HG03565 (cell line): Measurements from ENCODE around the gene EIPR1.

Source experiments
- ATAC-seq: cut with Tn5 transposase; IDR thresholded peaks from one replicate; pipeline ENCODE4 v1.9.1; 2021; ENCODE audit warnings: mild to moderate bottlenecking, moderate library complexity; ENCODE audit not compliant: unreplicated experiment

EIPR1 gene

DNA sequence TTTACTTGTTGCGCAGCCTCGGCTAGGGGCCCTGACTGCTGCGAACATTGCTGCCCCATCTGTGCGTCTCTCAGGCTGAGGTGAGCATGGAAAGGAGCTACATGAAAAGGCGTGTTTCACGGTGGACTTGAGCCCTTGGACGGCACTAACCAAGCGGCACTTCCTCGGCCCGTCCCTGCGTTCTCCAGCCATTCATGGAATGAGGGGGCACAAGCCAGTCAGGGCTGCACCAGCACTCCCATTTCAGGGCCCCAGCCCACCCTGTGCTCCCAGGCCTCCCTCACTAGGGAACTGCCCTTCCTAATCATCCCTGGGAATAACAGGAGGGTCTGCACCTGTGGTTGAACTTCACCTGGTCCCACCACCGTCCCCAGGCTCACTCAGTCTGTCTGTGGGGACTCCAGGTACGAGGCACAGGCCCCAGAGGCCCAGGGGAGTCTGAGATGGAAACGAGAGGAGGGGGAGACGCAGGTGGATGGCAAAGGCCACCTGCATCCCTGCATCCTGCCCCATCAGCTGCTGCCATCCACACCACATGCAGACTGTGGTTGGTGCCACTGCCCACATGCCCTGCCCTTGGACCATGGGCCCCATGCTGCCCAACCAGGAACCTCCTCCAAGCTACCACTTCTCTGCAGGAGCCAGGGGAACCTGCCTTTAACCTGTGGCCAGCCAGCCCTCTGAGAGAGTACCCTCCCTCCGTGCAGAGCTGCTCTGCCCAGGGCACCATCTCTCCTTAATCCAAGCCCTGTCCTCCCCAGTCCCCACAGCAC lies 99.7 kb downstream of the EIPR1 start:
- ATAC-seq: no peak

GRCh38 chr2:3277050-3277747 lies 100.4 kb downstream of the EIPR1 start:
- ATAC-seq: no peak

DNA sequence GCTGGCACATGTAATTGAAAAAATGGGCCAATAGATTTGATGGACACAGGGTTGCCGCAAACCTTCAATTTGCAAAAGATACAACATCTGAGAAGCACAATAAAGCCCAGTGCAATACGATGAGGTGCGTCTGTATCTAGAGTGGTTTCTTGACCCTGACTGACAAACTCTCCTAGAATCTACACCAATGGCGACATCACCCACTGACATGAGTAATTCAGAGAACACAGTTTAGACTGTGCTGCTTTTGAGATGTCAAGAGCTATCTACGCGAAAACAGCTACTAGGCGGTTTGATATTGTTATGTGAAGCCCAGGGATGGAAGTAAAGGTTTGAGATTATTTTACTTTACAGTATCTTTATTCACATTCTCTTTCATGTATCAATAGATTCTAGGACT lies 104.9 kb downstream of the EIPR1 start:
- ATAC-seq: no peak

- no peak for ATAC-seq
These were observed 107.5 kb downstream of the EIPR1 start for GRCh38 chr2:3270095-3270478.

GRCh38 chr2:3269425-3270094 lies 108.1 kb downstream of the EIPR1 start:
- no peak for ATAC-seq

DNA sequence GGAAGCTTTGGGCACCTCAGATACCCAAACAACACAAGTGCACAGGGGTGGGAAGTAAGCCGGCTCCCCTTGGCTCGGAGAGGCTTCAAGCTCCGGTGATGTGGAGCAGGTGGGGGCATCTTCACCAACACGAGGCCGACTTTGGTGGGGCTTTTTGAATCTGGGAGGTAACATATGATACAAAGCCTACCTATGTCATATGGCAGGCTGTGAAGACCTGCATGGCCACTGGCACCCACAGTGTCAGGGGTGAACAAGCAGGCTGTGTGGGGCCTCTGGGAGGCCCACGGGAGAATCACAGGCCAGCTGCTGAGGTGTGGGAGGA lies 109.0 kb downstream of the EIPR1 start:
- no peak for ATAC-seq

GRCh38 chr2:3267869-3268704 lies 109.5 kb downstream of the EIPR1 start:
- ATAC-seq: no peak

DNA sequence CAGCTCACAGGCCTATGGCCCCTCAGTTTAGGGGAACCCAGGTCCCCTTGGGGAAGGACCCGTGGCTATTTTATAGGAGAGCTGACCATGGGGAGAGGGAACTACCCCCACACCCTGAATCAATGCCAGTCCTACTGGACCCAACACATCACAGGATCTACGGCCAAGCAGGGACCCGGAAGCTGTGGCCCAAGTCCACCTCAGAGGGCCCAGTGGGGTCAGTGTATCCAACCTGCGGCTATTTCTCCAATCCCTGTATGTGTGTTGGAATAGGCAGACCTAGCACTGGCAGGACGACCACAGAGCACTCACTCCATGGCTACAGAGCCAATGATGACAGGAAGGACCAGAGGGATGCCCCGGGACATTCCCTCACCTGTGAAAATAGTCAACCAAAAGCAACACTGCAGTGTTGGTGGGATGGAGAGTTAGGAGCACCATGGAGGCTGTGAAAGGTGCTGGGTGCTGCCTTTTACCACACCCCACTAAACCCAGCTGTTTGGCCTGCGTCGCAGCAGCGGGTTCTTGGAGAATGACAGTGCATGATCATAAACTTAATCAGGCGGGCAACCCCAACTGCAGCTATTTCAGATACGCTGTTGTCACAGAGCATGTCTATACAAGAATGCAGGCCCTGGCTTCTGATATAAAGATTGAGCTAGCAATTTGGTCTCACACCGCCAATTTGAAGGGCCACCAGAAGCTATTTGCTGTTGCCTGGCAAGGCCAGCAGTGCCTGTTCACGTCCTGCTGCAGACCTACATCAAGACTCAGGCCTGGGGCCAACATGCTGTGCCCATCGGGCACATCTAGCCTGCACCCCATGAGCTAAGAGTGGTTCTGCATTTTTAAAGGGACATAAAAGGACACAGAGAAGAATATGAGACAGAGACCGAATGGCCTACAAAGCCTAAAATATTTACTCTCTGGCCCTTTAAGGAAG lies 110.4 kb downstream of the EIPR1 start:
- no peak for ATAC-seq

DNA sequence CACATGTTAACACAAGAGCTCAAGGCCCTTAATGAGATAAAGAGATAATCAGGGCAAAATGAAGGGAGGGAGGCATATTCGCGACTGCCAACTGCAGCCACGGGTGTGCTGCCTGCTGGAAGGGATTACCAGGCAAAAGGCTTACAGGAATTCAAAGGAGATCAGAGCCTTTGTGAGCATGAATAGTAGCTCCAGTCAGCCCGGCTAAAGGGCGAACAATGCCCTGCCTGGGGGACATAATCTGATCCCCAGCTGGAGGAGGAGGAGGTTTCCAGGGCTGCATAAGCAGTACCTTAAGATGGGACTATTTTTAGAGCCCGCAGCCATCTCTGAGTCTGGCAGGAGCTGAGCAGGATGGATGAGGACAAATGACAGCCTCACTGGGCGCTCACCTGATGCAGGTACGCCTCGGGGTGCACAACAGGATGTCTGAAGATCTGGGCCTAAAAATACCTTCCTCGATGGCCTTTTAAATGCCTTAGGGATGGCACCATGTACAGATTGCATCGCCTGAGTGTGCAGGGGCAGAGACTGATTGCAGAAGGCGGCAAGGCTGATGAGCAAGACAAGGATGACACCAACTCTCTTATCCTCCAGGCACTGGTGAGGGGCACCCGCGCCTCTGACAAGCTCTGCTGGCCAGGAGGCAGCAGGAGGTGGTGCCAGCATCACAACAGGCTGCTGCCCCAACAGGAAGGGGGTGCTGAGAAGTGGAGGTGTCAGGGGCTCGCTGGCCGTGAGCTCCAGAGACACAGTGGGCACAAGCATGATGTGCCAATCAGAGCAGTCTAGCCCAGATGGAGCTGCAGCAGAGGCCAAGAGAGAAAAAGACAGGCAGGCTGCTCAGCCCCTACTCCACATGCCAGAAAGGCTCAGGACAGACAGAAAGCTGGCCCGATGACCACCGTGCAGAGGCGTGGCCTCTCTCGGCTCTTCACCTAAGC lies 111.4 kb downstream of the EIPR1 start:
- no peak for ATAC-seq

DNA sequence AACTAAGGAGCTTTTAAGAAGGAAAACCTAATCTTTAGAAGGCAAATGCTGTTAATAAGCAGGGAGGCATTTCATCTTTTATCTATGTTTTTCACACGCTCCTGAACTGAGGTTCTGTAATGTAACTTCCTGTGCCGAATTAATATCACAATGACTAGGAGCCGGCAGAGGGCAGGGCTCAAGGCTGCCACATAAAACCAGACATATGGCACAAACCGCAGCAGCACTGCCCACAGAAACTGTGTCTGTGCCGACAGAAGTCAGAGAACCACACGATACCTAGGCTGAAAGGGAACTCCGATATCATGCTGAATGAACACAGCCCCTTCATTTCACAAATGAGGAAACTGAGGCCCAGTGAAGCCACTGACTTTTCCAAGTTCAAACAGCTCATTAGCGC lies 112.1 kb downstream of the EIPR1 start:
- ATAC-seq: no peak

DNA sequence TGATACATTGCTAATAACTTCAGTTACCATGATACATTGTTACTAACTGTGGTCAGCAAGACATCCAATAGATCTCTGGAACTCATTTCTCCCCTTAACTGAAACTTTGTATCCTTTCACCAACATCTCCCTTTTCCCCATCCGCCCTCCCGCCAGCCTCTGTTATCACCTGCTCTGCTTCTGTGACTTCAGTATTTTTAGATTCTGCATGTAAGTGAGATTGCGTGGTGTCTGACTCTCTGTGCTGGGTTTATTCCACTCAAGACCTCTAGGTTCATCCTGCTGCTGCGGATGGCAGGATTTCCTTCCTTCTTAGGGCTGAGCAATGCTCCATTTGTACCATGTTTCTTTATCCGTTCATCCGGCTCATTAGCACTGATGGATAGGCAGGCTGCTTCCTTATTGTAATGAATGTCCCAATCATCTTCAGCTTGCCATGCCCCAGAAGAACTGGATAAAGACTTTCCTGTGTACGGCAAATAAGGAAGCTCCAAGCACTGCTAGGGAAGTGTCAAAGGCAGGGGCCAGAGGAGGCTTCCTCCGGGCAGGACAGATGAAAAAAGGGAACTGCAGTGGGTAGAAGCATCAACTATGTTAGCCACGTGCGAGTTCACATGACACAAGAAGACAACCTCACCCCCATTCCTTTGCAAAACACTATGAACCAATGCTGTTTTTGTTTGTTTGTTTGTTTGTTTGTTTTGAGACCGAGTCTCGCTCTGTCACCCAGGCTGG lies 113.4 kb downstream of the EIPR1 start:
- ATAC-seq: no peak

- no peak for ATAC-seq
These were observed 114.1 kb downstream of the EIPR1 start for GRCh38 chr2:3263487-3263886.

- no peak for ATAC-seq
These were observed 114.9 kb downstream of the EIPR1 start for GRCh38 chr2:3262437-3263388.

- ATAC-seq: no peak
These were observed 116.1 kb downstream of the EIPR1 start for GRCh38 chr2:3261511-3261910.

- no peak for ATAC-seq
These were observed 116.7 kb downstream of the EIPR1 start for GRCh38 chr2:3260959-3261358.

- no peak for ATAC-seq
These were observed 119.8 kb downstream of the EIPR1 start for GRCh38 chr2:3257826-3258225.

GRCh38 chr2:3257166-3257565 lies 120.5 kb downstream of the EIPR1 start:
- ATAC-seq: no peak
